ENCODE measurements around the gene CCN6. TPM values are rescaled to one million over a fixed set of nuclear protein-coding genes. Genes with fewer than 3 reads are reported as not detected.

The CCN6 gene
- total and polyA plus RNA-seq, 2 donors (not counting 1 experiment from before 2014, with no cell fraction given): not detected

DNA sequence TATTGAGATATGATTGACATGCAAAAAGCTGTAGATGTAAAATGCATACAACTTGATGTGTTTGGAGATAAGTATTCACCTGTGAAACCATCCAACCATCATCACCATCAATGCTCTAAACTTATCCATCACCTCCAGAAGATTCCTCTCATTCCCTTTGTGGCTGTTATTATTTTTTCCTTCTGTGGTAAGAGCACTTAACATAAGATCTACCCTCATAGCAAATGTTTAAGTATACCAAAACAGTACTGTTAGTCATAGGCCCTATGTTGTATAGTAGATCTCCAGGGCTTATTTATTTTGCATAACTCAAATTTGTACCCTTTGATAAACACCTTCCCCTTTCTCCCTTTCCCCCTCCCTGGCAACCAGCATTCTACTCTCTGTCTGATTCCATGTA is 31.2 kb upstream of the CCN6 start:
- ChIA-PET POLR2A (no interaction called here), CTCF (interaction anchor here (1.3 kb wide), 1 partner anchor 13 kb away, joined by 3 read pairs; no protein-coding TSS in a partner anchor)
- peaks cover 9% of the 10 kb centered on the region for H3K9me3 Mint-ChIP-seq (ENCODE audit: insufficient read depth)
- Histone ChIP-seq H4K20me1 (ENCODE audit: control insufficient read depth, insufficient read depth, low read length, poor library complexity, severe bottlenecking) (no peaks in the 10 kb centered on the region), H3K4me1 (ENCODE audit: control insufficient read depth in 2 of 2, insufficient read depth in 2 of 2, low read length in 2 of 2) (peaks cover 3% of the 10 kb centered on the region in 2 donors), H3K27ac (ENCODE audit: low read length in 2 of 2) (no peak overlapping the region), H3K4me3 (ENCODE audit: control extremely low read depth in 1 of 5, extremely low read depth in 1 of 5, insufficient read depth in 1 of 5, low read depth in 2 of 5, low read length in 4 of 5) (no peak overlapping the region), H3K9ac (ENCODE audit: low read length) (no peak overlapping the region), H2AFZ (ENCODE audit: insufficient read depth, low read depth, low read length, poor library complexity, severe bottlenecking) (no peak overlapping the region), H3K9me3 (ENCODE audit: control extremely low read depth in 1 of 3, control insufficient read depth in 2 of 3, insufficient read depth in 1 of 3, low read length in 2 of 3) (peaks cover 0 to 8% (median 4%) of the 10 kb centered on the region in 3 donors), H3K79me2 (ENCODE audit: control insufficient read depth, insufficient read depth, low read length) (no peaks in the 10 kb centered on the region), H3K27me3 (replicated peaks in 1 of 4; ENCODE audit: control extremely low read depth in 1 of 4, control insufficient read depth in 3 of 4, insufficient read depth in 4 of 4, low read length in 3 of 4) (no peaks in the 10 kb centered on the region), H3K36me3 (replicated peaks in 1 of 2; ENCODE audit: control extremely low read depth in 1 of 2, control insufficient read depth in 1 of 2, extremely low read depth in 1 of 2, insufficient read depth in 2 of 2, low read length in 1 of 2) (no peaks in the 10 kb centered on the region), H3K4me2 (replicated peaks; ENCODE audit: low read depth, low read length, poor library complexity, severe bottlenecking) (no peak overlapping the region)
- intact Hi-C loops (cut with micrococcal nuclease): no loop called here
- peaks cover 3% of the 10 kb centered on the region for H3K4me1 Mint-ChIP-seq
- no peak overlapping the region for H3K27ac Mint-ChIP-seq
- H3K27me3 Mint-ChIP-seq: no peaks in the 10 kb centered on the region
- TF ChIP-seq EZH2 (IDR thresholded peaks at IDR 0.05; ENCODE audit: borderline replicate concordance, insufficient read depth, low read depth, low read length, poor library complexity, severe bottlenecking): no peak
- TF ChIP-seq, protein P1, sequence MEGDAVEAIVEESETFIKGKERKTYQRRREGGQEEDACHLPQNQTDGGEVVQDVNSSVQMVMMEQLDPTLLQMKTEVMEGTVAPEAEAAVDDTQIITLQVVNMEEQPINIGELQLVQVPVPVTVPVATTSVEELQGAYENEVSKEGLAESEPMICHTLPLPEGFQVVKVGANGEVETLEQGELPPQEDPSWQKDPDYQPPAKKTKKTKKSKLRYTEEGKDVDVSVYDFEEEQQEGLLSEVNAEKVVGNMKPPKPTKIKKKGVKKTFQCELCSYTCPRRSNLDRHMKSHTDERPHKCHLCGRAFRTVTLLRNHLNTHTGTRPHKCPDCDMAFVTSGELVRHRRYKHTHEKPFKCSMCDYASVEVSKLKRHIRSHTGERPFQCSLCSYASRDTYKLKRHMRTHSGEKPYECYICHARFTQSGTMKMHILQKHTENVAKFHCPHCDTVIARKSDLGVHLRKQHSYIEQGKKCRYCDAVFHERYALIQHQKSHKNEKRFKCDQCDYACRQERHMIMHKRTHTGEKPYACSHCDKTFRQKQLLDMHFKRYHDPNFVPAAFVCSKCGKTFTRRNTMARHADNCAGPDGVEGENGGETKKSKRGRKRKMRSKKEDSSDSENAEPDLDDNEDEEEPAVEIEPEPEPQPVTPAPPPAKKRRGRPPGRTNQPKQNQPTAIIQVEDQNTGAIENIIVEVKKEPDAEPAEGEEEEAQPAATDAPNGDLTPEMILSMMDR (IDR thresholded peaks at IDR 0.05): no peak
- no peak overlapping the region for H3K4me3 Mint-ChIP-seq
- DNase-seq: no peak
- no peak for ATAC-seq (ENCODE audit: low read depth)

DNA sequence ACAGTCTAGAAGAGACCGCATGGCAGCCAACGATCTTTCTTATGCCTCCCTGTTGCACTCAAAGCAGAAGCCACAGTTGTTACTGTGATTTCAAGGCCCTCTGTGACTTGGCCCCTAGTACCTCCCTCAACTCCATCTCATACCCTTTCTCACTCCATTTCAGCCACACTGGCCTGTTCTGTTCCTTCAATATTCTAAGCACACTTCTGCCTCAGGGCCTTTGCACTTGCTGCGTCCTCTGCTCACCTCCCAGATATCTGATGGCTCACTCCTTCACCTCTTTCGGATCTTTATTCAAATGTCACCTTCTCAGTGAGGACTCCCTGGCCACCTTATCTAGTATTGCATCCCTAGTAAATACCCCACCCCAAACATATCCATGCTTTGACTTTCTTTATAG is 29.4 kb upstream of the CCN6 start:
- ChIA-PET POLR2A (no interaction called here), CTCF (no interaction called here)
- intact Hi-C loops (cut with micrococcal nuclease): no loop called here

More for the DNA sequence above, 29.4 kb upstream of the CCN6 start:
- Mint-ChIP-seq H3K4me3 (no peak overlapping the region), H3K4me1 (peaks cover 16% of the 10 kb centered on the region), H3K27ac (no peak overlapping the region), H3K27me3 (no peaks in the 10 kb centered on the region), H3K9me3 (ENCODE audit: insufficient read depth) (peaks cover 9% of the 10 kb centered on the region)
- no peaks in the 10 kb centered on the region for H3K79me2 ChIP-seq (ENCODE audit: control insufficient read depth, insufficient read depth, low read length)
- TF ChIP-seq, protein P1 (IDR thresholded peaks at IDR 0.05): no peak
- no peak for TF ChIP-seq EZH2 (IDR thresholded peaks at IDR 0.05; ENCODE audit: borderline replicate concordance, insufficient read depth, low read depth, low read length, poor library complexity, severe bottlenecking)
- no peak overlapping the region for H3K9ac ChIP-seq (ENCODE audit: low read length)
- peaks cover 0 to 8% (median 4%) of the 10 kb centered on the region in 3 donors for H3K9me3 ChIP-seq (ENCODE audit: control extremely low read depth in 1 of 3, control insufficient read depth in 2 of 3, insufficient read depth in 1 of 3, low read length in 2 of 3)
- H4K20me1 ChIP-seq (ENCODE audit: control insufficient read depth, insufficient read depth, low read length, poor library complexity, severe bottlenecking): no peaks in the 10 kb centered on the region
- ATAC-seq (ENCODE audit: low read depth): no peak
- H3K4me3 ChIP-seq (ENCODE audit: control extremely low read depth in 1 of 5, extremely low read depth in 1 of 5, insufficient read depth in 1 of 5, low read depth in 2 of 5, low read length in 4 of 5): no peak overlapping the region
- WGBS (ENCODE audit: insufficient coverage): 100% methylated on average over 4 of the region's 4 CpGs
- DNase-seq: no peak
- H2AFZ ChIP-seq (ENCODE audit: insufficient read depth, low read depth, low read length, poor library complexity, severe bottlenecking): no peak overlapping the region
- H3K27me3 ChIP-seq (replicated peaks in 1 of 4; ENCODE audit: control extremely low read depth in 1 of 4, control insufficient read depth in 3 of 4, insufficient read depth in 4 of 4, low read length in 3 of 4): no peaks in the 10 kb centered on the region
- peaks cover 10 to 13% of the 10 kb centered on the region in 2 donors for H3K4me1 ChIP-seq (ENCODE audit: control insufficient read depth in 2 of 2, insufficient read depth in 2 of 2, low read length in 2 of 2)
- no peaks in the 10 kb centered on the region for H3K36me3 ChIP-seq (replicated peaks in 1 of 2; ENCODE audit: control extremely low read depth in 1 of 2, control insufficient read depth in 1 of 2, extremely low read depth in 1 of 2, insufficient read depth in 2 of 2, low read length in 1 of 2)
- no peak overlapping the region for H3K4me2 ChIP-seq (replicated peaks; ENCODE audit: low read depth, low read length, poor library complexity, severe bottlenecking)
- no peak overlapping the region for H3K27ac ChIP-seq (ENCODE audit: low read length in 2 of 2)
